ENCODE measurements around the gene BLOC1S5.

GRCh38 chr6:8087870-8088754, 23.9 kb upstream of the BLOC1S5 start:
- no peak for TF ChIP-seq CTCF (IDR thresholded peaks at IDR 0.05)
- no peak for TF ChIP-seq POLR2A (IDR thresholded peaks at IDR 0.05)
- TF ChIP-seq EP300 (IDR thresholded peaks at IDR 0.05), result no peak

Measured in tibial nerve (tissue), 4 donors.